ENCODE results near the gene CWC27. TPM values are rescaled to one million over a fixed set of nuclear protein-coding genes. Genes with fewer than 3 reads are reported as not detected.

CWC27 gene
- total RNA-seq, 2 experiments from 2014 or later: 31.4 to 33.7 TPM

DNA sequence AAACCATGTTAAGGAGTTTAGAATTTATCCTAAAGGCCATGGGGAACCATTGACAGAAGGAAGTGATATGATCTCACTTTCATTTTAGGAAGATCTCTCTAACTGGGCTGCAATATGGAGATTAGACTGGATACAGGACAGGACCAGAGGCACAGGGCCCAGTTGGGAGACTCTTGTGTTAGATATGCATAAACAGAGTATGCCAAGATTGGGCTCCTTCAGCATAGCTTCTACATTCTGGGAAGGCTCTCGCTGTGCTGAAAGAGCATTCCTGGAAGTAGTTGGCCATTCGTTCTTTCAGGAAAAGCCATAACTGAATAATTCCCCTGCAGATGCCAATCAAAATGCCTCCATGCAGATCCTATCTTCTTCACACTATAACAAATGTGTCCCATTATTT is 204.5 kb downstream of the CWC27 start:
- no peak overlapping the region for H3K4me3 Mint-ChIP-seq
- no peak for DNase-seq

GRCh38 chr5:64977779-64978178 is 209.0 kb downstream of the CWC27 start:
- Mint-ChIP-seq H3K27ac (no peak overlapping the region), H3K9me3 (no peaks in the 10 kb centered on the region), H3K4me3 (no peak overlapping the region), H3K4me1 (ENCODE audit: low read depth) (no peaks in the 10 kb centered on the region), H3K27me3 (no peaks in the 10 kb centered on the region), H3K36me3 (peaks cover 30% of the 10 kb centered on the region)
- intact Hi-C loops (cut with micrococcal nuclease): no loop called here
- DNase-seq: no peak
- ChIA-PET POLR2A (no interaction called here), CTCF (no interaction called here)

More for the DNA sequence above, 204.5 kb downstream of the CWC27 start:
- POLR2A ChIA-PET: no interaction called here
- no peaks in the 10 kb centered on the region for H3K4me1 Mint-ChIP-seq (ENCODE audit: low read depth)
- CTCF ChIA-PET: no interaction called here
- no peak overlapping the region for H3K27ac Mint-ChIP-seq
- intact Hi-C loops (cut with micrococcal nuclease): no loop called here
- no peaks in the 10 kb centered on the region for H3K9me3 Mint-ChIP-seq
- peaks cover 27% of the 10 kb centered on the region for H3K36me3 Mint-ChIP-seq
- H3K27me3 Mint-ChIP-seq: no peaks in the 10 kb centered on the region

GRCh38 chr5:64978546-64978945 is 209.8 kb downstream of the CWC27 start:
- intact Hi-C loops (cut with micrococcal nuclease): no loop called here
- Mint-ChIP-seq H3K27me3 (no peaks in the 10 kb centered on the region), H3K4me3 (no peak overlapping the region), H3K36me3 (peaks cover 24% of the 10 kb centered on the region), H3K4me1 (ENCODE audit: low read depth) (no peaks in the 10 kb centered on the region), H3K27ac (no peak overlapping the region), H3K9me3 (no peaks in the 10 kb centered on the region)
- no peak for DNase-seq
- ChIA-PET CTCF (no interaction called here), POLR2A (no interaction called here)

DNA sequence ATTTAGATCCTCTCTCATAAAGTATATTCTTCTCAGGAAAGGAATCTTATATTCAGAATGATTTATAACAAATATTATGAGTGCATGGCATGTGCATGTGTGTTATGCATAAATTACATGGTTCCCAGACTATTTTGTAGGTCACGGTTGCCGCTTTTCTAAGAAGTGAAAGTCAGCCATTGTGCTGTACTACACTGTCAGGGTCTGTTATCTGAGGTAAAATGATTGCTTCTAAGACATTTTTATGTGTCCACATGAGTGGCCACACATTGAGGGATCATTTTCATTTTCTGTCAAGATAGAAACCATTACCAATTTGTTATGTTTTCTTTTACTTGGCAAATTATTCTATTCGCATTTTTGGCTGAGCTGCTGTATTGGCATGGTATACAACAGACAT is 210.8 kb downstream of the CWC27 start:
- DNase-seq: no peak
- no peak overlapping the region for H3K27ac Mint-ChIP-seq
- H3K36me3 Mint-ChIP-seq: peaks cover 17% of the 10 kb centered on the region
- ChIA-PET CTCF (no interaction called here), POLR2A (no interaction called here)
- H3K27me3 Mint-ChIP-seq: no peaks in the 10 kb centered on the region
- no peak overlapping the region for H3K4me3 Mint-ChIP-seq
- intact Hi-C loops (cut with micrococcal nuclease): no loop called here
- no peaks in the 10 kb centered on the region for H3K4me1 Mint-ChIP-seq (ENCODE audit: low read depth)
- H3K9me3 Mint-ChIP-seq: no peaks in the 10 kb centered on the region

DNA sequence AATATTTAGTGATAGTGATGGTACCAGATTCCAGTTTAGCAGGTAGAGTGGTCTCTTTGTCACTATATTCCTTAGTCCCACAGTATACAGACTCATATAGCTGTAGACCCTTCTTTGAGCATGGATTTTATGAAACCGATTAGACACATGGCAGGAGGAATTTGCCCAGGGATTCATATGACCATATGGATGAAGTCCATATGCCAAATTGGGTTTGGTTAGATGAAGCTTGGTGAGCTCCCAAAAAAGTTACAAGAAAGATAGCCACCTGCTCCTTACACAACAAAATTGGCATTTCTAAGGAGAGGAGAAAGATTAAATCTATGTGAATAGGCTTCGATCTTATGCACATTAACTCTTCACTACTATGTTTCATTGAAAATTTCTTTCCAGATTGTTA is 211.4 kb downstream of the CWC27 start:
- H3K9me3 Mint-ChIP-seq: no peaks in the 10 kb centered on the region
- no peak for DNase-seq
- POLR2A ChIA-PET: no interaction called here
- CTCF ChIA-PET: no interaction called here
- no peaks in the 10 kb centered on the region for H3K27me3 Mint-ChIP-seq
- intact Hi-C loops (cut with micrococcal nuclease): no loop called here
- no peak overlapping the region for H3K27ac Mint-ChIP-seq
- no peak overlapping the region for H3K4me3 Mint-ChIP-seq
- no peaks in the 10 kb centered on the region for H3K4me1 Mint-ChIP-seq (ENCODE audit: low read depth)
- H3K36me3 Mint-ChIP-seq: peaks cover 19% of the 10 kb centered on the region

DNA sequence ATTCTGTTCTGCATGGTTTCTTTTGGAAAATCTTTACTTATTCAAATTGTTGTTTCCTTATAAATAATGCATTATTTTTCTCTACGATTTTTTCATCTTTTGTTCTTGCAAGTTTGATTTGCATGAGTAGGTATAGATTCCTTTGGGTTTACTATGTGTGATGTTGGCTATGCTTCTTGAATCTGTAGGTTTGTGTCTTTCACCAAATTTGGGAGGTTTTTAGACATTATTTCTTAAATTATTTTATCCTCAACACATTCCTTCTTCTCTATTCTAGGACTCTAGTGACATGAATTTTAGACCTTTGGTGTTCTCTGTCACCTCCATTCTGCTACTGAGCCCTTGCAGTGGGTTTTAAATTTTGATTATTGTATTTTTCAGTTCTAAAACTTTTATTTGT is 219.0 kb downstream of the CWC27 start:
- POLR2A ChIA-PET: no interaction called here
- intact Hi-C loops (cut with micrococcal nuclease): no loop called here
- Mint-ChIP-seq H3K9me3 (peaks cover 6% of the 10 kb centered on the region), H3K36me3 (peaks cover 42% of the 10 kb centered on the region), H3K27me3 (no peaks in the 10 kb centered on the region), H3K4me1 (ENCODE audit: low read depth) (no peaks in the 10 kb centered on the region), H3K4me3 (no peak overlapping the region), H3K27ac (no peak overlapping the region)
- CTCF ChIA-PET: no interaction called here
- DNase-seq: no peak

- Mint-ChIP-seq H3K36me3 (peaks cover 6% of the 10 kb centered on the region), H3K9me3 (peaks cover 1% of the 10 kb centered on the region), H3K27ac (no peak overlapping the region), H3K4me1 (ENCODE audit: low read depth) (no peaks in the 10 kb centered on the region), H3K27me3 (no peaks in the 10 kb centered on the region), H3K4me3 (no peak overlapping the region)
- intact Hi-C loops (cut with micrococcal nuclease): no loop called here
- no peak for DNase-seq
- CTCF ChIA-PET: no interaction called here
- POLR2A ChIA-PET: no interaction called here
These were observed 240.5 kb downstream of the CWC27 start for GRCh38 chr5:65009207-65009606.

GRCh38 chr5:65010841-65011240 is 242.1 kb downstream of the CWC27 start:
- Mint-ChIP-seq H3K36me3 (peaks cover 5% of the 10 kb centered on the region), H3K27ac (no peak overlapping the region), H3K9me3 (no peaks in the 10 kb centered on the region), H3K4me3 (no peak overlapping the region), H3K27me3 (no peaks in the 10 kb centered on the region), H3K4me1 (ENCODE audit: low read depth) (no peaks in the 10 kb centered on the region)
- no peak for DNase-seq
- ChIA-PET POLR2A (no interaction called here), CTCF (no interaction called here)
- intact Hi-C loops (cut with micrococcal nuclease): no loop called here

DNA sequence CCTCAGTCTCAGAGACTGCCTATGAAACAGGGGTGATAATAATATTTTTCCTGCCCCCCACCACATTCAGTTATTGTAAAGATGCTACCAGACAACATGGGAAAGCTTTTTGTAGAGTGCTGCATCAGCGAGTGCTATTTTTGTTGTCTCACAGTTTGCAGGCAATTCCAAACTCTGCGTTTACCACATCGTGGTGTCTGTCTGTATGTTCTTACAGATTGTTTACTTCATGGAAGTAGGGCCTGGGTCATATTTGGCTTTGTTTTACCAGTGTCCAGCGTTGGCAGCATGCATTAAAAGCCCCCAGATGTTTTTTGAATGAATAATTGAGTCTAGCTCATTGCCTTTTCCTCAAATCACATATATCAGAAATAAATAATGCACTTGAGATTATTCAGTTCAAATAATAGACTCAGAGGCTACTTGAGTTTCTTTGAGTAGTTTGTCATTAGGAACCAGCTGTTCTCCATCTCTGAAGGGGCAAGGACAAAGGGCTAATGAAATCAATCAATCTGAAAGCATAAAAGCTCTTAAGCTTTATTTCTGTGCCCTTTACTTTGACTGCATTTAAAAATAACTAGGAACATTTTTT is 243.7 kb downstream of the CWC27 start:
- ChIA-PET POLR2A (no interaction called here), CTCF (no interaction called here)
- intact Hi-C loops (cut with micrococcal nuclease): no loop called here
- no peaks in the 10 kb centered on the region for H3K27me3 Mint-ChIP-seq
- no peaks in the 10 kb centered on the region for H3K36me3 Mint-ChIP-seq
- no peak overlapping the region for H3K4me3 Mint-ChIP-seq
- DNase-seq: no peak
- H3K9me3 Mint-ChIP-seq: no peaks in the 10 kb centered on the region
- no peaks in the 10 kb centered on the region for H3K4me1 Mint-ChIP-seq (ENCODE audit: low read depth)
- H3K27ac Mint-ChIP-seq: no peak overlapping the region

- Mint-ChIP-seq H3K4me1 (ENCODE audit: low read depth) (no peaks in the 10 kb centered on the region), H3K36me3 (no peaks in the 10 kb centered on the region), H3K27me3 (no peaks in the 10 kb centered on the region), H3K4me3 (no peak overlapping the region), H3K9me3 (no peaks in the 10 kb centered on the region), H3K27ac (no peak overlapping the region)
- CTCF ChIA-PET: no interaction called here
- DNase-seq: no peak
- POLR2A ChIA-PET: no interaction called here
- intact Hi-C loops (cut with micrococcal nuclease): no loop called here
These were observed 244.4 kb downstream of the CWC27 start for GRCh38 chr5:65013166-65013565.

GRCh38 chr5:65014769-65015168 is 246.0 kb downstream of the CWC27 start:
- Mint-ChIP-seq H3K4me3 (no peak overlapping the region), H3K4me1 (ENCODE audit: low read depth) (no peaks in the 10 kb centered on the region), H3K27ac (no peak overlapping the region), H3K9me3 (no peaks in the 10 kb centered on the region), H3K36me3 (no peaks in the 10 kb centered on the region), H3K27me3 (no peaks in the 10 kb centered on the region)
- DNase-seq: no peak
- intact Hi-C loops (cut with micrococcal nuclease): no loop called here
- CTCF ChIA-PET: no interaction called here
- POLR2A ChIA-PET: no interaction called here

- H3K27ac Mint-ChIP-seq: no peak overlapping the region
- H3K27me3 Mint-ChIP-seq: no peaks in the 10 kb centered on the region
- ChIA-PET POLR2A (no interaction called here), CTCF (no interaction called here)
- H3K4me3 Mint-ChIP-seq: no peak overlapping the region
- intact Hi-C loops (cut with micrococcal nuclease): no loop called here
- DNase-seq: no peak
- H3K9me3 Mint-ChIP-seq: no peaks in the 10 kb centered on the region
- peaks cover 3% of the 10 kb centered on the region for H3K4me1 Mint-ChIP-seq (ENCODE audit: low read depth)
- H3K36me3 Mint-ChIP-seq: no peaks in the 10 kb centered on the region
These were observed 247.0 kb downstream of the CWC27 start for GRCh38 chr5:65015767-65016166.

- Mint-ChIP-seq H3K27ac (no peak overlapping the region), H3K4me3 (no peak overlapping the region)
- CTCF ChIA-PET: interaction anchor here (1.1 kb wide), 1 partner anchor 109 kb away, joined by 3 read pairs; no protein-coding TSS in a partner anchor
These were observed 248.9 kb downstream of the CWC27 start for GRCh38 chr5:65017636-65018035.

DNA sequence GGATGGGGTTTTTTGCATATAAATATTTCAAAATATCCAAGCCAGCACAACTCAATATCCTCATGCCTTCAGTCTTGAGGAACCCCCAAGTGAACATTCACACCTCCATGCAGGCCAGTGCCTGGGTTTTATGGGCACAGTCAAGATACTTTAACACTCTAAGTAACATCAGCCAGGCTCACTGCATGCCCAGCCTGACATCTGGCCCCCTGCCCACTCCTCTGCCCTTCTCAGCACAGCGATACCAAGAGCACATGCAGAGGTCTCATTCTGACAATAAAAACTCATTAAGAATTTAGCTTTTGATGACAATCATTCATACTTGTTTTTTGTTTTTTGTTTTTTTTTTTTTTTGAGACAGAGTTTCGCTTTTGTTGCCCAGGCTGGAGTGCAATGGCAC is 250.0 kb downstream of the CWC27 start:
- Mint-ChIP-seq H3K4me3 (no peak overlapping the region), H3K27ac (no peak overlapping the region), H3K9me3 (no peaks in the 10 kb centered on the region), H3K27me3 (no peaks in the 10 kb centered on the region), H3K4me1 (ENCODE audit: low read depth) (peaks cover 9% of the 10 kb centered on the region), H3K36me3 (no peaks in the 10 kb centered on the region)
- CTCF ChIA-PET: no interaction called here
- intact Hi-C loops (cut with micrococcal nuclease): no loop called here
- DNase-seq: no peak
- POLR2A ChIA-PET: no interaction called here

More at GRCh38 chr5:65017636-65018035, 248.9 kb downstream of the CWC27 start:
- POLR2A ChIA-PET: no interaction called here
- intact Hi-C loops (cut with micrococcal nuclease): no loop called here
- H3K27me3 Mint-ChIP-seq: no peaks in the 10 kb centered on the region
- DNase-seq: no peak
- H3K36me3 Mint-ChIP-seq: no peaks in the 10 kb centered on the region
- peaks cover 9% of the 10 kb centered on the region for H3K4me1 Mint-ChIP-seq (ENCODE audit: low read depth)
- no peaks in the 10 kb centered on the region for H3K9me3 Mint-ChIP-seq

Measured in activated CD4-positive, alpha-beta memory T cell treated with anti-CD3 and anti-CD28 coated beads for 36 hours (primary cell).